ENCODE results near the gene CHMP4A. TPM values are rescaled to one million over a fixed set of nuclear protein-coding genes. Genes with fewer than 3 reads are reported as not detected.

CHMP4A gene
- total and polyA plus RNA-seq, 2 donors (not counting 1 experiment from before 2014, with no cell fraction given) = 91.2 to 103 TPM

- TF ChIP-seq CTCF (IDR thresholded peaks at IDR 0.05) (no peak), EZH2 (IDR thresholded peaks at IDR 0.05; ENCODE audit: borderline replicate concordance, insufficient read depth, low read depth, low read length, poor library complexity, severe bottlenecking) (no peak)
- DNase-seq (no peak), ATAC-seq (ENCODE audit: low read depth) (no peak)
- peaks cover 23% of the 10 kb centered on the region for H3K4me1 Mint-ChIP-seq
- peaks cover 13 to 14% of the 10 kb centered on the region in 2 donors for H3K4me1 ChIP-seq (ENCODE audit: control insufficient read depth in 2 of 2, insufficient read depth in 2 of 2, low read length in 2 of 2)
- CTCF ChIA-PET = interaction anchor here (0.6 to 2.5 kb wide), 4 partner anchors 11 to 116 kb away, joined by 3 to 9 read pairs (median 4); partner anchors contain the start of genes TINF2 and TM9SF1
- no peak overlapping the region for H3K4me2 ChIP-seq (replicated peaks; ENCODE audit: low read depth, low read length, poor library complexity, severe bottlenecking)
- H3K27ac Mint-ChIP-seq = peak overlapping the region; percentile 82
- H3K9ac ChIP-seq (ENCODE audit: low read length) = no peak overlapping the region
- POLR2A ChIA-PET = interaction anchor here (1.3 to 1.4 kb wide), 2 partner anchors 10 to 11 kb away, joined by 3 read pairs; partner anchors contain the start of gene TM9SF1
- H2AFZ ChIP-seq (ENCODE audit: insufficient read depth, low read depth, low read length, poor library complexity, severe bottlenecking) = no peak overlapping the region
- 100% methylated on average over 9 of the region's 11 CpGs for WGBS (ENCODE audit: insufficient coverage)
- H3K79me2 ChIP-seq (ENCODE audit: control insufficient read depth, insufficient read depth, low read length) = peaks cover 74% of the 10 kb centered on the region
- H3K27me3 ChIP-seq (replicated peaks in 1 of 4; ENCODE audit: control extremely low read depth in 1 of 4, control insufficient read depth in 3 of 4, insufficient read depth in 4 of 4, low read length in 3 of 4) = no peaks in the 10 kb centered on the region
- H3K4me3 Mint-ChIP-seq = peak overlapping the region; percentile 2
- peaks cover 4 to 68% of the 10 kb centered on the region in 2 experiments for H3K36me3 ChIP-seq (replicated peaks in 1 of 2; ENCODE audit: control extremely low read depth in 1 of 2, control insufficient read depth in 1 of 2, extremely low read depth in 1 of 2, insufficient read depth in 2 of 2, low read length in 1 of 2)
- no peaks in the 10 kb centered on the region for H3K27me3 Mint-ChIP-seq
- no peaks in the 10 kb centered on the region for H3K9me3 Mint-ChIP-seq (ENCODE audit: insufficient read depth)
- intact Hi-C loops (cut with micrococcal nuclease) = no loop called here
- peak overlapping the region; percentile 20 to 48 for H3K27ac ChIP-seq (ENCODE audit: low read length in 2 of 2)
- no peaks in the 10 kb centered on the region for H3K9me3 ChIP-seq (ENCODE audit: control extremely low read depth in 1 of 3, control insufficient read depth in 2 of 3, insufficient read depth in 1 of 3, low read length in 2 of 3)
- H3K4me3 ChIP-seq (ENCODE audit: control extremely low read depth in 1 of 5, extremely low read depth in 1 of 5, insufficient read depth in 1 of 5, low read depth in 2 of 5, low read length in 4 of 5) = no peak overlapping the region
- H4K20me1 ChIP-seq (ENCODE audit: control insufficient read depth, insufficient read depth, low read length, poor library complexity, severe bottlenecking) = peaks cover 16% of the 10 kb centered on the region
Measured at GRCh38 chr14:24206260-24207103, 6.8 kb downstream of the CHMP4A start.

Measured in B cell (primary cell).